SIG-M5 (cell line): ENCODE measurements around the gene COG5.

Experiments used
- DNase-seq: peaks from one replicate; lab custom pipeline; 2025; lab: John Stamatoyannopoulos, UW

Gene COG5

GRCh38 chr7:107394276-107394675 lies 169.4 kb downstream of the COG5 start:
- no peak for DNase-seq

GRCh38 chr7:107392830-107393229 lies 170.9 kb downstream of the COG5 start:
- no peak for DNase-seq

GRCh38 chr7:107390916-107391315 lies 172.8 kb downstream of the COG5 start:
- no peak for DNase-seq

- DNase-seq, result no peak
Measured at GRCh38 chr7:107388604-107389003, 175.1 kb downstream of the COG5 start.

GRCh38 chr7:107387573-107388219 lies 176.0 kb downstream of the COG5 start:
- no peak for DNase-seq

DNA sequence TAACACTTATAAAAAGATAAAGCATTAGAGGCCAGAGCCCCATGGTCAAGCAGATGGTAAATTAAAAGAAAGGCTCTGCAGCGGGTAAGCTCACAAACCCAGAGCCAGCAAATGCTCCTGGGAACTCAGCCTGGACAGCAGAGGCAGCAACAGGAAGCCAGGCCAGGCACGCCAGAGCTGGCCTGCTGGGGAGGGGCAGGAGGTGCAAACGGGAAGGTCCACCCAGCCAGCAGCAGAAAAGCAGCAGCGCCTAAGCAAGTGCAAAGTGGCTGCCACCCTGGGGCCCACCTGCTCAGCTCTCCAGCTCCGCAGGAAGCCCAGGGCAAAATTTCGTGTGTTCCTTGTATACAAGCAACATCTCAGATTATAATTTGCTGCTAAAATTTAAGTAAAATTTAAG lies 176.6 kb downstream of the COG5 start:
- no peak for DNase-seq

DNA sequence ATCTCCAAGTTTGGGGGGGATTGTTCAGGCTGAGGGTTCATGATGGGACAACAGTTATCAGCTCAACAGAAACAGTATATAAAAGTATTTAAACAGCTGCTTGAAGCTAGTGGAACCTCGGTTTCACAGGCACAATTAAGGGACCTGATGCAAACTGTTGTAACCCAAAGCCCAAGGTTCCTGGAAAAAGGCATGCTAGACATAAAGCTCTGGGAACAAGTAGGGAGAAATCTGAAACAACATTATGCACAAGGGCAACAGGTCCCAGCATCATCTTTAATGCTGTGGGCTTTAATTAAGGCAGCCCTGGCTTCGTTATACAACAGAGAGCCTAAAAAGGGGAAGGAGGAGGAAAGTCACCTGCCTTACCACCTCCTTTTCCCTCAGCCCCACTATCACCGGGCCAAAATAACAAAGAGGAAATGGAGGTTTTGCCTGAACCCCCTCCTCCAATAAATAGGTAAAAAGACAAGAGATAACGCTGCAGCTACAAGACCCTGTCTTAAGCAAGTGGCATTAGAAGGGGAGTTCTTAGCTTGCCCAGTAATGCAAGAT lies 177.1 kb downstream of the COG5 start:
- no peak for DNase-seq

- no peak for DNase-seq
Measured at GRCh38 chr7:107384025-107384424, 179.7 kb downstream of the COG5 start.

- DNase-seq, result no peak
Measured at GRCh38 chr7:107383203-107383602, 180.5 kb downstream of the COG5 start.

DNA sequence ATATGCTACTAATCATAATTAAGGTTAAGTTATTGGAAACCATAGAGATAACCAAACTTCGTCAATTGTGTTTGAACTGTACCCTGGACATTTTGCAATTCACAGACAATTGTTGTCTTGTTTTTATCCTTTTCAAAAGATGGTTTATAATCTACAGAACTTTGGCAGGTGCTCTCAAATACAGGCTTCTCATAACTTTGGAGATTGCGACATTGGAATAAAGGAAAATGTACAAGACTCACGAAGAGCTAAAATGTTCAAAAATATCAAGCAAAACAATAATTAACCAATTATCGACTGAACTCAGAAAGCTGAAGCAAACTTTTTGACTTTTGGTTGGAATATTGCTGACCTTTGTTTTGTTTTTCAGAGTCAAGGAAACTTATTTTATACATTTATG lies 182.3 kb downstream of the COG5 start:
- no peak for DNase-seq

GRCh38 chr7:107373354-107373753 lies 190.4 kb downstream of the COG5 start:
- DNase-seq, result no peak

DNA sequence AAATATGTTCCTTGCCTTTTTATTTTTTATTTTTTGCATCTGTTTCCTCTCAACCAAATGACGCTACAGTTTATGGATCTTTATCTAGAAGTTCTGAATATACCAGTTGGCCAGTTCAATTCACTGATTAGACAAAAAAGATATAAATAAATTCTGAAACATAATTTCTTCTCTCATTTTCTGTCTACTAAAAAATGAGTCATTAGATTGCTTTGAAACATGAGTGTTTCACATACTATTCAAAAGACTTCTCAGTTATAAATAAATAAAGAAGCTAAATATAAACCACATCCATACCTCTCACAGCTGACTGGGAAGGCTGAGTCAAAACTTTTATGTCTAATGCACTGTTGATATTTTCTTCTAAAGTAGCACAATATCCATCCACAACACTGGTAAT lies 191.4 kb downstream of the COG5 start:
- DNase-seq, result no peak

DNA sequence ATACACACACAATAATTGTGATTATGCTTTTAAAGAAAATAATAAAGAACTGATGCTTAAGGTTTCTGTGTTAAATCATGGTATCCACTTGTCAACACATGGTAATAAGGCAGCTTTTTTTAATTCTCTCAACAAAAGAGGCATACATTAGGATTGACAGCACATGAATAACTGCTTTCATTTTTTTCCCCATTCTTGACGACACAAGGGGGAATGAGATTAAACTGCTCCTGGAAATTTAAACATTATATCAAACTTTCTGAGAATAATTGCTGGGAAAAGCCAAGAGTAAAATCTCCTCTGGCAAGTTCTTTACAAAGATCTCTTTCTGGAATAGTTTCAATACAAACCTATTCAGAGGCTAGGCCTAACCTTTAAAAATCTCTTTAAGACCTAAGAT lies 192.9 kb downstream of the COG5 start:
- DNase-seq, result no peak

DNA sequence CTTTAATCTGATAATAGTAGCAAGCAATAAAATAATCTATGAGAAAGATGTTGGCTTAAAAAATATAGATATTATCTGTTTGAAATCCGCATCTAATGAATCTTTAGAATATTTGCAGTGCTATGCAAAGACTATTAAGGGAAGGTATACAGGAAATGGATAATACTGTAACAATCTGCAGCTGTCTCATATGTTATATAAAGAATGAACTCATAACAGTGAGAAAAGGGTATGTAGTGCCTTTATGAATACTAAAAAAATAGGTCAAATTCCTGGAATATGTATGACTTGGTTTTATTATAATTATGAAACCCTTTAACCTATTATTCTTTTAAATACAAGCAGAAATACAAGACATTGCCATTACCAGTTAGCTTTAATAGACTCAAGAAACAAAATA lies 198.9 kb downstream of the COG5 start:
- no peak for DNase-seq

DNA sequence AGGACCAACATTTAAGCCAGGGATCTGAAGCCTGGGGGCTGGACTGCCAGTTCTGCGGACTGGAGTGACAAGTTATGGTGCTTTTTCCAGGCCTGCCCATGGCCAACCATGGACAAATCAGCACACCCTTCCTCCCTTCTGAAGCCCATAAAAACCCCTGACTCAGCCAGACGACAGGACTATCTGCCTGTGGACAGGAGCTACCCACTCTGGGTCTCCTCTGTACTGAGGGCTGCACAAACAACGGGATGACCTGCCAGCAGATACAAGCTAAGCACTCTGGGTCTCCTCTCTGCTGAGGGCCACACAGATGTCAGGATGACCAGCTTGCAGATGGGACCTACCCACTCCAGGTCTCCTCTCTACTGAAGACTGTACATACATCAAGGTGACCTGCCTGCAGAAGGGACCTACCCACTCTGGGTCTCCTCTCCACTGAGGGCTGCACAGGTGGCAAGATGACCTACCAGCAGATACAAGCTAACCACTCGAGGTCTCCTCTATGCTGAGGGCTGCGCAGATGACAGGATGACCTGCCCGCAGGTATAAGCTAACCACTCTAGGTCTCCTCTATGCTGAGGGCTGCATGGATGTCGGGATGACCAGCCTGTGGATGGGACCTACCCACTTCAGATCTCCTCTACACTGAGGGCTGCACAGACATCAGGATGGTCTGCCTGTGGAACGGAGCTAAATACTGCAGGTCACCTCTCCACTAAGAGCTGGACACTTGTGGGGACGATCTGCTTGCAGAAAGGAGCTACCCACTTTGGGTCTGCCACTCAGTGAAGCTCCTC lies 204.0 kb downstream of the COG5 start:
- no peak for DNase-seq

- no peak for DNase-seq
Measured at GRCh38 chr7:107355616-107356015, 208.1 kb downstream of the COG5 start.

DNA sequence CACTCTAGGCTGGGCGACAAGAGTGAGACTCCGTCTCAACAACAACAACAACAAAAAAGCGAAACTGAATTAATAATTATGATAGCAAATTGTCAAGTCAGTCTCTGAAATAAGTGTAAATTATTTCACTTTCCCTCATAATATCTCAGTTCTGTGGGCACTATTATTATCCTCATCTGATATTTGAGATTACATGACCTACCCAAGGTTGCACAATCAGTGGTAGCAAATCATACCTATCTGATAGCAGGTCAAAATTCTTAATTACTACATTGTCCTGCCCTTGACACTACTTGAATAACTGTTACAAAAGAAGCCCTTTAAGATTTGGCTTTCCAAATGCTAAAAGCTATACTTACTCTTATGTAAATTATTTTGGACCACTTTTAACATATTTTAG lies 209.1 kb downstream of the COG5 start:
- DNase-seq, result no peak

DNA sequence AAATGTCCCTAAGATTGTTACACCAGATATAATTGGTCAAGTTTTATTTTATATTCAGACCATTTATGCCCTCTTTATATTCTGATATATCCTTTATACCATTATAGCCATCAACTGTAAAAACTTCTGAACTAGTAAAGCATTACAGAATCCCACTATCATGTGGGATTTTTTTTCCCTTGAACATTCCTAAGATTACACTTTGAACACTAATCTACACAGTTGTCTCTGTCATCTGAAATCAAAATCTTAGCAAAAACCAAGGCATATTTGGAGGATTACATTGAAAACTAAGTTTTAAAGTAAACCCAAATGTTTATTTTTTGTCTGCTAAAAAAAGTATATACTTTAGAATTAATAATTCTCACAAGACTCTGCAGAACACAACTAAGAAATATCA lies 210.0 kb downstream of the COG5 start:
- DNase-seq, result no peak

- no peak for DNase-seq
Measured at GRCh38 chr7:107345898-107346297, 217.8 kb downstream of the COG5 start.

DNA sequence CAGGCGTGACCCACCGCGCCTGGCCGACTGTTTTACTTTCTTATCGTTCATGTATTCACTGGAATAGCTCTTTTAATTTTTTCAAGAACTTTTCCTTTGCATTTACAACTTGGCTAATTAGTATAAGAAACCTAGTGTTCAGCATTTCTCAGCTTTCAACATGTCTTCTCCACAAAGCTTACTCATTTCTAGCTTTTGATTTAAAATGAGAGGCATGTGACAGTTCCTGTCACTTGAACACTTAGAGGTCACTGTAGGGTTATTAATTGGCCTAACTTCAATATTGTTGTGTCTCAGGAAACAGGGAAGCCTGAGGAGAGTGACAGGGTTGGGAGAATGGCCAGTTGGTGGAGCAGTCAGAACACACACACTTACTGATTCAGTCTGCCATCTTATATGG lies 218.9 kb downstream of the COG5 start:
- DNase-seq, result no peak

DNA sequence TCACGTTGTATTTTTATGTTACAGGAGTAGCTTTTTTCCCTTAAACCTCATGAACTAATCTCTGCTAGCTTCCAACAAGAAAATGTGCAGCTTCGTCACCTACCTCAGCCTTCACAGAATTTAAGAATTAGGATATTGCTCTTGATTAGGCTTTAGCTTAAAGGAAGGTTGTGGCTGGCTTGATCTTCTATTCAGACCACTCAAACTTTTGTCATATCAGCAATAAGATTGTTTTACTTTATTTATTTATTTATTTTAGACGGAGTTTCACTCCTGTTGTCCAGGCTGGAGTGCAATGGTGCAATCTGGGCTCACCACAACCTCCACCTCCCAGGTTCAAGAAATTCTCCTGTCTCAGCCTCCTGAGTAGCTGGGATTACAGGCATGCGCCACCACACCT lies 219.4 kb downstream of the COG5 start:
- no peak for DNase-seq

GRCh38 chr7:107338080-107338479 lies 225.6 kb downstream of the COG5 start:
- no peak for DNase-seq

DNA sequence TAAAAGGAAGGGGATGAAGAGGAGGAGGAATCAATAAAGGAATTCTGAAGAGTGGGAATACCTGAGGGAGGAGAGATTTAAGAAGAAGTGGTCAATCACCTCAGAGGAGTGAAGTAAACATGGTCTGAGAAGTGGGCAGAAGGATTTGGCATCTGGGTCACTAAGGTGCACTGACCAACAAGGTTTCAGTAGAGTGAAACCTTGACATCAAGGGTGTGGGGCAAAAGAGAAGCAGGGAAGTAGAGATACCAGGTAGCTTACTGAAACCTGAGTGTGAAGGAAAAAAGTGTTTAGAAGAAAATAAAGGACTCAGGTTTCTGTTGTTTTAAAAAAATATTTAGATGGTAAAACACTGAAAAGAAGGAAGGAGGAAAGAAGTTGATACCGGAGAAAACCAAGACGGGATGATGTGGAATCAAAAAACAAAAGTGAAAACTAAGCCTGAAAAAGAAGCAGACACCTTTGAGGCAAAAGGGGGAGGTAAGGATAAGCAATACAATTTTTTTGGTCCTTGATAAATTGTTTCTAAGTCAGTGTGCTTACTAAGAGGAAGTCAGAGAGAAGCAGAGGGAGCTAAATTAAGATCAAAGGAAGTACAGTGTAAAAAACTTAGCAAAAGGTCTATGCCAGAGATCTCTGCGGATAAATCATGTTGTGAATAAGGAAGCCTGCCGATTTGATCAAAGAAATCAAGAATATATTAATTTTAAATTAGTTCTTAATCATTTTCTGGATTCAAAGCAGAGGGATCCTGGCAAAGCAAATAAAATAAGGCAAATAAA lies 231.0 kb downstream of the COG5 start:
- DNase-seq, result no peak
